Activated CD4-positive, alpha-beta T cell treated with anti-CD3 and anti-CD28 coated beads, Interleukin-2, amount 50 U/mL, for 24 hours (primary cell): ENCODE results near the gene KDM8.
A peak's percentile ranks its signal among the peaks of the same experiment; 100 is the strongest.

Experiments
- DNase-seq, 2 donors: peaks; one replicate each; pipeline ENCODE4 v3.0.0-alpha.2; 2020; ENCODE audit warnings: low read depth in 1 of 2, low spot score in 1 of 2

The KDM8 gene

GRCh38 chr16:27203507-27204311, at the start of gene KDM8:
KDM8 (plus strand) TSS chr16:27203526; CDS start chr16:27210124, 6,598 bp downstream.
- DNase-seq: peak; percentile 97 to 100

GRCh38 chr16:27154705-27155521, 48.4 kb upstream of the KDM8 start:
- DNase-seq: peak; percentile 57 to 64

GRCh38 chr16:27156579-27156978, 46.7 kb upstream of the KDM8 start:
- no peak for DNase-seq

GRCh38 chr16:27161398-27161797, 41.9 kb upstream of the KDM8 start:
- DNase-seq: no peak

GRCh38 chr16:27164352-27164751, 39.0 kb upstream of the KDM8 start:
- no peak for DNase-seq

GRCh38 chr16:27165576-27165975, 37.8 kb upstream of the KDM8 start:
- no peak for DNase-seq

- DNase-seq: no peak
Measured at GRCh38 chr16:27168790-27169189, 34.5 kb upstream of the KDM8 start.

GRCh38 chr16:27169511-27170071, 33.7 kb upstream of the KDM8 start:
- DNase-seq: peak; percentile 25 to 62

GRCh38 chr16:27171584-27171983, 31.7 kb upstream of the KDM8 start:
- DNase-seq: no peak

- no peak for DNase-seq
Measured at GRCh38 chr16:27174007-27174406, 29.3 kb upstream of the KDM8 start.

- no peak for DNase-seq
Measured at GRCh38 chr16:27174798-27175197, 28.5 kb upstream of the KDM8 start.

- no peak for DNase-seq
Measured at GRCh38 chr16:27175888-27176287, 27.4 kb upstream of the KDM8 start.

GRCh38 chr16:27177031-27177774, 26.1 kb upstream of the KDM8 start:
- DNase-seq: peak in 1 of 2 donors; percentile 36

- DNase-seq: peak; percentile 61 to 76
Measured at GRCh38 chr16:27179500-27180072, 23.7 kb upstream of the KDM8 start.

- no peak for DNase-seq
Measured at GRCh38 chr16:27181019-27181790, 22.1 kb upstream of the KDM8 start.

GRCh38 chr16:27182906-27183405, 20.4 kb upstream of the KDM8 start:
- no peak for DNase-seq

GRCh38 chr16:27185776-27186130, 17.6 kb upstream of the KDM8 start:
- DNase-seq: no peak

- DNase-seq: no peak
Measured at GRCh38 chr16:27188633-27189032, 14.7 kb upstream of the KDM8 start.

- DNase-seq: no peak
Measured at GRCh38 chr16:27189335-27189972, 13.9 kb upstream of the KDM8 start.
